Mucosa of gallbladder (tissue), 1 donor: ENCODE measurements around the gene PTGES3L. TPM values are rescaled to one million over a fixed set of nuclear protein-coding genes. Genes with fewer than 3 reads are reported as not detected.

ENCODE experiments used
- DNase-seq: peaks from one replicate; pipeline ENCODE4 v3.0.0-alpha.2; 2020; ENCODE audit warnings: low spot score
- total RNA-seq: library from RNA; stranded (reverse); gene quantifications from one replicate; pipeline ENCODE4 v1.2.1, GENCODE V29; 2021
- donor health status: DM: no; HTN: no; CAD: no.

Gene PTGES3L
- total RNA-seq: 4.7 TPM

DNA sequence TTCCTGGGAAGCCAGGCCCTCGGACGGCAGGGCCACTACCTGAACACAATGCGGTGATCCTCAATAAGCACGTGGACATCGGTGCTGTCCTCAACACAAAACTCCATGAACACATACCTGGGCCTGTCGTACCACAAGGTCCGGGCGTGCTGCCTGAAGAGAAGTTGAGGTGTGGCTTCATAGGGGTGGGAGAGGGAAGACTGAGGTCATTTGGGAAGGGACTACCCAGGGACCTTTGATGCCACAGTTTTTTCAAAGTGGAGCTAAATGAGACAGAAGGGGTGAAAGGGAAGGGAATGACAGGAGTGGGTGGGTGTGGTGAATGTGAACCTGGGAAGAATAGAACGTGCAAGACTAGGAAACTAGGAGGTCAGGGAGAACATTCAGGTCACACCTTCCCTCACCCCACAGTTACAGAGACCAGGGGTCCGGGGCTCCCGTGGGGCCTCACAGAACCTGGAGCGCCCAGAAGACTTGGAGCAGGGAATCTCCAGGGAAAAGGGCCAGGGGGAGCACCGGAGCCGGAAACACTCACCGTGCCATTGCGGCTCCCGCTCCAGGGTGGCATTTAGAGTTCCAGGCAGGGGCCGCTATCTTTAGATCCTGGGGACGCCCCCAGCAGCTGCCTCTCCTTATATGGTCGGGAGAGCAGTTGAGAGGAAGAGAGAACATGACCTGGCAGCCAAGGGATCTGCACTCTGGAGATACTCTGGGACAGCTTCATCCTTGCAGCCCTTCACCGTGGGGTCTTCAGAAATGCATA, at the start of gene PTGES3L:
TSS of gene PTGES3L (minus strand) at position 570 of the 763 bp plus-strand sequence. CDS start at position 543, 27 bp downstream.
- peak; percentile 23 for DNase-seq

DNA sequence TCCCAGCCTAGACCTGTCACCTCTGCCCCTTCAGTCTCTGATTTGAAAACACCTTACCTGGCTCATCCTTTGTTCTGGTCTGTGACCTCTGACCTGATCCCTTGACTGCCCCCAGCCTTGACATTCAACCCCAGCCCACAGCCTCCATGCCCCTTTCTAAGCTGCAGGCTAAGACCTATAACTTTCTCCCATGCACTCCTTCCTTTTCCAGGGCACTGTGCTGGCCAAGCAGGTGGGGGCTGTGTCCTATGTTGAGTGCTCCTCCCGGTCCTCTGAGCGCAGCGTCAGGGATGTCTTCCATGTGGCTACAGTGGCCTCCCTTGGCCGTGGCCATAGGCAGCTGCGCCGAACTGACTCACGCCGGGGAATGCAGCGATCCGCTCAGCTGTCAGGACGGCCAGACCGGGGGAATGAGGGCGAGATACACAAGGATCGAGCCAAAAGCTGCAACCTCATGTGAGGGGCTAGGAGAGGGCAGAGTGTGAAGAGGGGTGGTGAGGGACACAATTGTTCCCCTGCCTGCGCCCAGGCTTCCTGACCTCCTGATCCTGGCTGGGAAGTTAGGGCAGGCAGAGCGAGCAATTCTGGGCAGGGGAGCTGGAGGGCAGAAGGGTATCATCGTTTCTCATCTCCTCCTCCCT, 48.5 kb upstream of the PTGES3L start:
- DNase-seq: no peak

DNA sequence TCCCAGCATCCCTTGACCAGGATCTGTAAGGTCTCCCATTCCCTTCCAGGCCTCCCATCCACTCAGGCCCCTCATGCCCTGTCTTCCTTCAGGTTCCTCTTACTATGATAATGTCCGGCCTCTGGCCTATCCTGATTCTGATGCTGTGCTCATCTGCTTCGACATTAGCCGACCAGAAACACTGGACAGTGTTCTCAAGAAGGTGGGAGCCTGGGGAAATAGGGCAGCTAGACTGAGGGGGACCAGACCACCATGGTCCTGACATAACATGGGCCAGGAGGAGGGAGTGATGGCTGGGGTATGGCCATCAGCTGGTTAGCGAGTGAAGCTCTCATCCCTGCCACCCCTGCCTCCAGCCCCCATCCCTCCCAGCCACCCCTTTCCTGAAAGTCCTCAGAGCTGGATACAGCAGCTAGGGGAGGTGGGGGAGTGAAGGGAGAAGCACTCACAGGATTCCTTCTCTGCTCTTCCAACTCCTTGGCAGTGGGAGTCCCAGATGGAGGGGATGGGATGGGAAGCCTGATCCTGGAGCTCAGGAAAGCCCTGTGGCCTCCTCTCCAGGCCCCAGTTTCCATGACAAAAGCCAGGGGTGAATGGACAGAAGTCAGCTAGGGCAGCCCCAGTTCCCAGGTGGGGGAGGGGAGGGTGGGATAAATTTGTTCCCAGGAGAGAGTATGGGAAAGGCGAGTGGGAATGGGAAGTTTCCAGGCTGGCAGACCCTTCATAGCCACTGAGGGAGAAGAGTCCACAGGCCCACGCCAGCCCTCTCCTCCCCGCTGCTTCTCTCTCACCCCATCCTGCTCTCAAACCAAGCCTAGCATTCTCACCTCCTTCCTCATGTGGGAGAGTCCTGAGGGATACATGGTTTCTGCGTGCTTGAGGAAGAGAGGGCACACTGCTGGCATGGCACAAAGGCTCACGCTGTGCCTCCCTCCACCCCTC, 47.5 kb upstream of the PTGES3L start:
- no peak for DNase-seq

DNA sequence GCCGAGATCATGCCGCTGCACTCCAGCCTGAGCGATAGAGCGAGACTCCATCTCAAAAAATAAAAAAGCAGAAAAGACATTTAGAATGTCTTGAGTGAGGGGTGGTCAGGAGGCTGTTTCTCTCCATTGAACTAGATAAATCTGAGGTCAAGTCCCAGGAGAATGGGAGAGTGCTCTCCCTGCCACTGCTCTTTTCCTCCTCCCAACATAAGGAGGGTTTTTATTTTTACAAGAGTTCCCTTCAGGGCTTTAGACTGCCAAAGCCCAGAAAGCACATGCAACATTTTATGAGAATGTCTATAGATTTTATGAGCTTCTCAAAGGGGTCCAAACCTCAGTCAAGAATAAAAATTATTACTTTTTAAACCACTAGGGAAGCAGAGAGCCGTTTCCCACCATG, 46.7 kb upstream of the PTGES3L start:
- DNase-seq: no peak

DNA sequence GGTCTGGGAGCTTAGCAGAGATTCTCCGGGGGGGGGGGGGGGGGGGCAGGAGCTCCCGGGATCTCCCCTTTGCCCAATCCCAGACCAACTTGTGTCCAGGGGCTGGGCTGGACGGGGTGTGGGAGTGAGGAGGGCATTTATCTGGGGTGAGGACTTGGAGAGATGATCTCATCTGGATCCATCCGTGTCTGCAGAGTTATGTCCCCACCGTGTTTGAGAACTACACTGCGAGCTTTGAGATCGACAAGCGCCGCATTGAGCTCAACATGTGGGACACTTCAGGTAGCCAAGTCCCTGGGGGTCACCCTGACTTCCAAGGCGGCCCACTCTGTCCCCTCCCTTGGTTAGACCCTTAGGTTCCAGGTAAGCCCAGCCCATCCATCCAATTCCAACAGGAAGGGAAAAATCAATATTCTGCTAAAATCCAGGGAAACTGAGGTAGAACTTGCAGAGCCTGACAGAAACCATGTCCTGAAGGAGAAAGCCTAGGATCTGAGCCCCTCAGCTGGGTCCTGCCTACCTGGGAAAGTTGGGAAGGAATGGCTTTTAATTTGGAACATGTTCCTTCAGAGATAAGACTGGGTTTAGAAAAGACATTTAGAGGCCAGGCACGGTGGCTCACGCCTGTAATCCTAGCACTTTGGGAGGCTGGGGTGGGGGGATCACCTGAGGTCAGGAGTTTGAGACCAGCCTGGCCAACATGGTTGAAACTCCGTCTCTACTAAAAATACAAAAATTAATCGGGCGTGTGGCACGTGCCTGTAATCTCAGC, 46.1 kb upstream of the PTGES3L start:
- DNase-seq: no peak

DNA sequence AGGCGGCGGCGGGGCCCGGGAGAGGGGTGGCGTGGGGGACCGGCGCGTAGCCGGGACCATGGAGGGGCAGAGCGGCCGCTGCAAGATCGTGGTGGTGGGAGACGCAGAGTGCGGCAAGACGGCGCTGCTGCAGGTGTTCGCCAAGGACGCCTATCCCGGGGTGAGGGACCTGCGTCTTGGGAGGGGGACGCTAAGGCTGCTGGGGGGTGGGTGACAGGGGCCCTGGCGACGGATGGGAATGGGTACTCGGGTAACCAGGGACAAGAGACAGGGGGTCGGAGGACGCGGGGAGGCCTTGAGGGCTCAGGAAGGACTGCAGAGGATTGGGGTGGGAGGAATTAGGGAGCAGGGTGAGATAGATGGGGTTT, 45.4 kb upstream of the PTGES3L start:
- DNase-seq: no peak

DNA sequence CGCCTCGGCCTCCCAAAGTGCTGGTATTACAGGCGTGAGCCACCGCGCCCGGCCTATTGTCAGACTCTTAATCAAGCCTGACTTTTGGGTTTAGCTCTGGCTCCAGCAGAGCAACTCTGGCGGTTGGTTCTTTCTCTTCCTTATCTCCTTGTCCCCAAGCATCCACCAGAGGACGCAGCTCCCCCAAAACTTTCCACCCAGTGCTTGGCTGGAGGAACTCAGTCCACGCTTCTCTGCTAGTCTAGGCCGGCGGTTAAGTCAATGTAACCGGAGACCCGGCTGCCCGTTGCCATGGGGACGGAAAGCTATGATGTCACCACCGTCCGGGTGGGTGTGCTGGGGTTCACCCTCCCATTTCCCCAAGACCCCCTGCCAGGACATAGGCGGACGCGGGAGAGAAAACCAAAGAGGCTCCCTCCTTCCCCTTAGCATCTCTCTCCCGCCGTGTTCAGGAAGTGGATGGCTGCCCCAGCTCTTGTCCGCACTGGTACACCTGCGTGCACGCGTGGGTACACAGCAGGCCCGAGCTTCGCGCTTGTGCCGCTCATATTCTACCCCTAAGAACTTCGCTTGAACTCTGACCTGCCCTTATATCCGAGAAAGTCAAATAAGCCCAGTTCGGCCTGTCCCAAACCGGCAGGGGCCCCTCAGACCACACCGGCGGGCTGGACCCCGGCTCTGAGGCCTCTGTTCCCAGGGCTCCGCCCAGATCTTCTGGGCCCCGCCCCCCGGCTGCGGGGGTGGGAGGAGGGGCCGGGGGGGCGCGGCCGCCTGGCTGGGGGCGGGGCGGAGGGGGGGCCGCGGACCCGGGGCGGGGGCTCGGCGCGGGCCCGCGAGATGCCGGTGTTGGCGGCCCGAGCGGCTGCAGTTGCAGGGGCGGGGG, 44.8 kb upstream of the PTGES3L start, which contains the start of gene RND2:
TSS of gene RND2 (plus strand) at position 825 of the 883 bp plus-strand sequence. CDS start 117 bp downstream, outside the sequence.
- peak; percentile 86 for DNase-seq

DNA sequence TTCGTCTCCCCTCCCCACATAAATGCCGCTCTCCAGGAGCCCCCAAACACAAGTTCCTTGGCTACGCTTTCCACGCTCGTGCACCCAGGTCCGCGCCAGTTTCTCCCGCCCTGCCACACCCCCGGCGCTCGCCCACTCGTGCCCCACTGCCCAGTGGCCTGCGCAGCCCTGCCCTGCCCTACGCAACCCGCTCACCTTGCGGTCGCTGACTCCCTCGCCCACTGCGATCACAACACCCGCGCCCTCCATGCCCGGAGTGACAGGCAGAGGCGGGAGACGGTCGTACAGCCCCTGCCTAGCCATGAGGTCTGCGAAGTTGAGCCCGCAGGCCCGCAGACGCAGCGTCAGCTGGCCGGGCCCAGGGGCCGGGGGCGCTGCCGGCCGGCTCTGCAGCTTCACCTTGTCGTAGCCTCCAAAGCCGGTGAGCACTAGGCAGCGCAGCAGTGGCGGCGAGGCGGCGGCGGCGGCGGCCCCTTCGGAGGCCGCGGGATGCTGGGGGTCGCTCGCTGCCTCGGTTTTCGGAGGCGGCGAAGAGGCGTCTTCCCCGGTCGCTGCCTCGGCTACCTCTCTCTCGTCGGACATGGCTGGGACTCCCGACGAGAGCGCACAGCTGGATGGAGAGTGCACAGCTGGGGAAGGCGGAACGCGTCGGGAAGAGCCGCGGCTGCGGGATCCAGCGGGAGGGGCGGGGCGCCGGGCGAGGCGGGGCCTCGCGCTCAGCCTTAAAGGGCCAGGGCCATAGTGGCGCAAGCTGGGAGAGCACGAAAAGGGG, 42.0 kb upstream of the PTGES3L start, which contains the start of gene VAT1:
TSS of gene VAT1 (minus strand) at position 645 of the 772 bp plus-strand sequence. CDS start at position 582, 63 bp downstream.
- peak; percentile 77 for DNase-seq

DNA sequence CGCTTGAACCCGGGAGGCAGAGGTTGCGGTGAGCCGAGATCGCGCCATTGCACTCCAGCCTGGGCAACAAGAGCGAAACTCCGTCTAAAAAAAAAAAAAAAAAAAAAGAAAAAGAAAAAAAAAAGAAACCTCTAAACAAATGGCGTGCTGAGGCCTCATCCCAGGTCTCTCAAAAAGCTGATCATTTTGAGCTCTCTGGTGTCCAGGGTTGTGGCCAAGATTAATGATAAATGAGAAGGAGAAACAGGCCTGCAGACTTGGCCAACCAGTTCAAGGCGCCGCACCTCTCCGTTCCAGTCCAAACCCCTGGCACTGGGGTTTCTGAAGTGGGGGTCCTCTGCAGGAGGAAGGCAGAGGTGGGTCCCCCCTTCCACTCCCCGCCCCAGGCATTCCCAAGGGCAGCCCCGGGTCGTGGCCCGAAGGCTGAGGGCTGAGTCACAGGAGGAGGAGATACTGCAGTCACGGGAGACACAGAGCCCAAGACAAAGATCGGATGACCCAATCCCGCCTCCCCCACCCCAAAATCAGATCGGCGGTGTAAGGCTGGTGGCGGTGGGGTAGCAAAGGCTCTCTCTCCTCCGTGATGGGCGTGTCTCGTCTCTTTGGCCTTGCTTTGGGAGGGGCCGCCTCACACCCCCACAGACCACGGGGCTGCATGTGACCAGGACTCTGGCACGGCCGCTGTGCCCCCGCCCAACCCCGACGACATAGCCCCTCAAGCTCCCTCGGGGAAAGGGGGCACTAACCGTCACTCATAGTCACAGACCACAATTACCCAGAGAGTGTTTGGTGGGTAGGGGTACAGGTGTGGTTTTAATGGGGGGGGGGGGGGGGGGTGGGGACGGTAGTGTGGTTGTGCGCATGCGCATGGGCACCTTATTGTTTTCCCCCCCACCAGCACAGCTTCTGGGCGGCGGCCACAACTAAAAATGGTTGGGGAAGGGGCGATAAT, 41.2 kb upstream of the PTGES3L start:
- DNase-seq: peak; percentile 62

DNA sequence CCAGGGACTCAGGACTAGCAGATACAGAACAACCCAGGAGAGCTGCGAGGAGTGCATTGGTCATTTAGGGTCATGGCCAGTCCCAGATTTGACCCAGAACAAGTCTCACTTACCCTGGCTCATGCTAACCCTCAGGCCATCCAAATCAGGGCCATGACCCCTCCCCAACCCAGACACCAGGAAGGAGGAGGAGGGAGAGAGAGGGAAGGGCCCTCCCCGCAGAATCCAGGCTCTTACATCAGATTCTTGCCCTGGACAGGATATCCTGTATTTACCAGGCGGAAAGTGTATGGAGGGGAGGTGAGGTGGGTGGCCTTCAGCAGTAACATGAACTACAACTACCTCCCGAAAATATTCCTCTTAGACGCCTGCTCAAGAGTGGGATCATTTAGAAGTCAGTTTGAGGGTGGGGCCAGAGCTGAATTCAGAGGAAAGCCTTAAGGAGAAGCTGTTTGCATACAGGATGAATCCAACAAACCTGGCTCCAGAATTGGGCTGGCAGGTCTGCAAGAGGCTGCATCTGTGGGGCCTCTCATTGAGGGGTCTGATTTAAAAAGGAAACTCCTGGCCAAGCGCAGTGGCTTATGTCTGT, 40.2 kb upstream of the PTGES3L start:
- DNase-seq: no peak

DNA sequence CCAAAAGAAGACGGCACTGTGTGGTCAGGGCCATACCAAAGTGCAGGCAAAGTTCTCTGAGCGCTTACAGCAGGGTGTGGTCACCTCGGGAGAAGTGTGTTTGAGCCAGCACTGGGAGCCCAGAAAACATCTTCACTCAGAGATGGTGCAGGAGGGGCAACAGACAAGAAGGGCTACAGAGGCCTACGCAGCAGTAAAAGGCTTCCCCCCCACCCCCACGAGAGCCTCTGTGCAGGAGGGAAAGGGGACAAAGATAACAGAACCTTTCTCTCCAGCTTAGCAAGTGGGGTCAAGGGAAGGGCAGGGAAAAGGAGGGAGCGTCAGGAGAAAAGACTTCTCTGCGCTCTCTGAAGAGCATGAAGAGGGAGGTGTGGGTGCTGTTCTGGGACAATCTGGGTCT, 39.5 kb upstream of the PTGES3L start:
- no peak for DNase-seq

DNA sequence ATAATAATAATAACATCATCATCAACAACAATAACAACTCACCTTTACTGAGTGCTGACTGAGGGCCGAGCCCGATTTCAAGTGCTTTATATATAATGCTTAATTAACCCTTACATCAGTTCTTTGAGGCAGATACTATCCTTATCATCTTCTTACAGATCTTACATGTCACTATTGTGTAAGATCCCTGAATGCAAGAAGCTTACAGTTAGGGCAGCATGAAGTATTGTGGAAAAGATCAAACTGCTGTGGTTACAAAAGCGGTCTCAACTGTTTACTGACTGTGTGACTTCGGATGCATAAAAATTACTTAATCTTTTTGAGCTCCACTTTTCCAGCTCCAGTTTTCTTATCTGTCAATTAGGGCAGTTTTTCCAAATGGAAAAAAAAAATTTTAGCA, 39.1 kb upstream of the PTGES3L start:
- no peak for DNase-seq

DNA sequence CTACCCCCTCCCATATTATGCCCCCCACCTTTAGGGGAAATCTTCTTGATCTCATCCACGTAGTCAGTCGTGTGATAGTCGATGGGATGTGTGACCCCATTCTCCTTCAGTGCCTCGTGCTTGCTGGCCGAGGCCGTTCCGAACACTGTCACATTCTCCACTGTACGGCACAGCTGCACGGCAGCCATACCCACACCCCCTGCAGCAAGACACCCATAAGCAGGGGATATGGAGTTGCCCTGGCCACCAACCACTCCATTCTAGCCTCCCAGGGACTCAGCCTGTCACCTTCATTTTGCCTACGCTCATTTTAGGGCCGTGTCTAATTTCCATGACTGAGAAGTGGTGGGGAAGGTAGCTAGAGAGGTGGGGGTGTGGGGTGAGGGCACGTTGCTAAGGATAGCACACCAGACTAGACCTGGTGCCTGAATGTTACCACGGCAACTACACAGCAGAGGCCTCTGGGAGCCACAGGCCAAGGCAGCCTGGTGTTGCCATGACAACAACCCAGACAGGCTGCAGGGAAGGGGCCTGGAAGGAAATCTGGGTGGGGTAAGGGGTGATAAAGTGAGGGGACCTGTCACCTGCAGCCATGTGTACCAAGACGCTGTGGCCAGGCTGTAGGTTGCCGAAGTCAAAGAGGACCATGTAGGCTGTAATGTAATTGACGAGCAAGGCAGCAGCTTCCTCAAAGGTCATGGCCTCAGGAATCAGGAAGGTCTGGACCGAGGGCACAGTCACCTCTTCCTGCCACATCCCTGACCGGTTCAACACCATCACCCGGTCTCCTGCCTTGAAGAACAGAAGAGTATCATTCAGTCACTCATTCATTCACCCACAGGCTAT, 38.4 kb upstream of the PTGES3L start:
- no peak for DNase-seq

DNA sequence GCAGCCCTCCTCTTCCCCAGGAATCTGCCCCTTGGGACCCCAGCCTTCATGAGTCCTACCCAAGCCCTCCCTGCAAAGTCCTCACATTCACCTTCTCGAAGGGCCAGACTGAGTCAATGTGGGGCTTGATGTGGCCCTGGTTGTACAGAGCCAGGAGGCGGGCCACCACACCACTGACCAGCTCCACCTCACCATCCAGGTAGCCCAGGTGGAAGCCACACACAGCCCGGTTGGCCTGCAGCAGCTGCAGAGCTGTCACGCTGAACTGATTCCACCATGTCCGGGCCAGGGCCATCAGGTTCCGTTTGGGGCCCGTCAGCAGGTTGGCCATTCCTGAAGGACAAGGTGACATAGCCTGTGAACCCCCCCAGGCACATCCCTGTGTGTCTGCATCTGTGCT, 36.3 kb upstream of the PTGES3L start:
- no peak for DNase-seq

DNA sequence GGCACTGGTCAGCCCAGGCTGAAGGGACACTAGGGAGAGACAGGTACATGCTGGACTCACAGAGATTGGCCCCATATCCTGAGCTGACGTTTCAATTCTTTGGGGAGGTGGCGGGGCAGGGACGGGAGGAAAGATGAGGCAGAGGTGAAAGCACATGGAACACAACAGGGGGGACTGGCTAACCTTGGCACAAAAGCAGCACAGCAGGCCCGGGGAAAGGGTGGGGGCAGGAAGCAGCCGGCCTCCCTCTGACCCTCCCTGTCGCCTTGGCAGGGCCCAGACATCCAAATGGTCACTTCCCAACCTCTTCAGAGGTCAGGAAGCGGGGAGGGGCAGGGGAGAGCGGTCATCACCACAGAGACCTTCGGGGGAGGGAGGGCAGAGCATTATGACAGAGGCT, 35.7 kb upstream of the PTGES3L start:
- DNase-seq: no peak

DNA sequence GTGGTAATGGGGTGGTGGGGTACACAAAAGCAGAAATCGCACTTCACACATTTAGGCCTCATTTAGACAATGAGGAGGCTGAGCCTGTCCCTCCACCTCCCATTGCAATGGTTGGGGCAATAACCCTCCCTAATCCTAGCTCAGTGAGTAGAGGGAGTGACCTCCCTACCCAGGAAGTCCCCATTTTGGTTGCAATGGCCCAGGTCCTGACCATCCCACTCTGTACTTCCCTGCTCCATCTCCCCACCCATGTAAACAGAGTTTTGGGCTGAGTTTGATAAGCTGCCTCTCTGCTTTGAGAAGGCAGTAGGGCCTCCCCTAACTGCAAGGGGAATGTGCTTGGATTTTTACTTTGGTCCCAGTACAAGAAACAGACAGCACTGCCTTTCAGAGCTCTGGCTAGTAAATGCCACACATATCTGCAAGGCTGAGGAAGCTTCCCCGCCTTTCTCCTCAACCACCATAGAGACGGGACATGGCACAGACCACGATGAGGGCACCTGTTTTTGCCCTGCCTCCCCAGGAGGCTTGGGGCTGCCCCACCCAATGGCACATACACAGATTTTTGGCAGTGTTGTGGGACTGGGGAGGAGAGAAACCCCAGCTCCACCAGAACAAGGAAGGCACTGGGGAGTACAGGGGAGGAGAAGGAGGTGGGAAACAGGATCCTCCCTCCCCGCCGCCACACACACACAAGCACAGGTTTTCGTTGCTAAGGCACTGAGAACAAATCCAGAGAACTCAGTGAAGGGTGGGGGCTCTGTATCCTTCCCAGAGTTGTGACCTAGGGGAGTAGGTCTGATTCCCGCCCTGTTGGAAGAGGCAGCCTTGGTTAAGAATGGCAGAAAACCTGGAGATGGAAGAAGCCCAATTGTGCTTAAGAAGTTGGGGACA, 35.0 kb upstream of the PTGES3L start:
- DNase-seq: no peak
